AG09309 (cell line): ENCODE data around the gene DISP2.

Experiments used
- DNase-seq: peaks from one replicate; pipeline ENCODE4 v3.0.0-alpha.2; 2010; ENCODE audit warnings: low read depth
- H3K4me3 ChIP-seq: 2 replicates; pipeline ENCODE4 v1.5.1; 2011; ENCODE audit warnings: mild to moderate bottlenecking, low read depth, low read length, moderate library complexity; ENCODE audit not compliant: control insufficient read depth
- CTCF ChIP-seq: IDR thresholded peaks from 2 replicates; pipeline ENCODE4 v1.5.1; 2011; ENCODE audit warnings: mild to moderate bottlenecking, low read depth, low read length, inconsistent platforms; ENCODE audit not compliant: insufficient read depth, control insufficient read depth; ENCODE audit errors: missing control alignments

Gene DISP2

DNA sequence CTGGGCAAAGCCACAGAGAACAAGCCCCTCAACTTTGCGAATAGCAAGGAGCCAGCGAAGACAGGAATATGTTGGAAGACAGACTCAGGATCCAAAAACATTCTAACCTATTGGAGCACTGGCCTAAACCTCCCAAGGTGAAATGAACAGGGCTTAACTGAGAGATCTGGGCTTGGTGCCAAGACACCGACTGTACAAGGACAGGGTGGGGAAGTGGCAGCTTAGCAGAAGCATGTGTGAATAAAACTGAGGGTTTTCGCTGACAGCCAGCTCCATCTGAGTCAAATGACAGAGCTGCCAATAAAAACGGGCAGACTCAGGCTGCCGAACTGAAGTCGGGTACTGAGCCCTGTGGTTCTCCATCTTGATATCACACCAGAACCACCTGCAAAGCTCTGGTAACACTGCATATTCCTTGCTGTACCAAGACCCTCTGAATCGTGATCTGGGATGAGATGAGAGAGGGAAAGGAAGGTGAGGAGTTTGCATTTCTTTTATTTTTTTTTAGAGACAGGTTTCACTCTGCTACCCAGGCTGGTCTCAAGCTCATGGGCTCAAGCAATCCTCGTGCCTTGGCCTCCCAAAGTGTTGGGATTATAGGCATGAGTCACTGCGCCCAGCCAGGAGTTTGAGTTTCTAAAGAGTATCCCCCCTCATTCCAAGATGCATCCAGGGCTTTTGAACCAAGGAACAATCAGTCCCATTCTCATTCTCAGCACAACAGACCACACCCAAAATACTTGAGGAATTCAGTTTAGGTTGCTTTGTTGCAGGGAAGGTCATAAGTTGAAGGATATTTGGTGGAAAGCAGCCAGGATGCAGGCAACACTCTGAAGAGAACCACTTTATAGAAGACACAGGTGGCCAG is 44.3 kb upstream of the DISP2 start:
- DNase-seq, result no peak
- H3K4me3 ChIP-seq, result no peak overlapping the region

GRCh38 chr15:40314723-40315276 is 43.2 kb upstream of the DISP2 start:
- TF ChIP-seq CTCF, result no peak
- H3K4me3 ChIP-seq, result no peak overlapping the region
- no peak for DNase-seq

More for the DNA sequence above, 44.3 kb upstream of the DISP2 start:
- TF ChIP-seq CTCF, result no peak

GRCh38 chr15:40316931-40317330 is 41.1 kb upstream of the DISP2 start:
- DNase-seq, result no peak
- no peak for TF ChIP-seq CTCF
- no peak overlapping the region for H3K4me3 ChIP-seq

DNA sequence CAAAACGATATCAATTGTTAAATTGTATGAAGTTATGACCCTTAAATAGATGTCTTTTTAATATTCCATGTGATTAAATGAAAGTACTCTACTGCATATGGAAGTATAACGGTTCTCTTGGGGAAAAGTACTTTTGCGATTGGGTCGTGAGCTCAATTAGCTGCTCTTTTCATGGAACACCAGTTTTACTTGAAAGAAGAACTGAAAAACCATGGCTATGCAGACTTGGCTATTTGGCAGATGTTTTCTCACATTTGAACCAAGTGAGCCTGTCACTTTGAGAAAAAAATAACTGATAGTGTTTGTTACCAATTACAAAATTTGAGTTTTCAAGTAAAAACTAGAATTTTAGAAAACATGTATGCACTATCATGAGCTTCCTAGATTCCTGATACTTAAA is 40.4 kb upstream of the DISP2 start:
- TF ChIP-seq CTCF, result no peak
- no peak for DNase-seq
- no peak overlapping the region for H3K4me3 ChIP-seq

- H3K4me3 ChIP-seq, result no peak overlapping the region
- TF ChIP-seq CTCF, result no peak
- no peak for DNase-seq
Observed at GRCh38 chr15:40320409-40320808, 37.6 kb upstream of the DISP2 start.

DNA sequence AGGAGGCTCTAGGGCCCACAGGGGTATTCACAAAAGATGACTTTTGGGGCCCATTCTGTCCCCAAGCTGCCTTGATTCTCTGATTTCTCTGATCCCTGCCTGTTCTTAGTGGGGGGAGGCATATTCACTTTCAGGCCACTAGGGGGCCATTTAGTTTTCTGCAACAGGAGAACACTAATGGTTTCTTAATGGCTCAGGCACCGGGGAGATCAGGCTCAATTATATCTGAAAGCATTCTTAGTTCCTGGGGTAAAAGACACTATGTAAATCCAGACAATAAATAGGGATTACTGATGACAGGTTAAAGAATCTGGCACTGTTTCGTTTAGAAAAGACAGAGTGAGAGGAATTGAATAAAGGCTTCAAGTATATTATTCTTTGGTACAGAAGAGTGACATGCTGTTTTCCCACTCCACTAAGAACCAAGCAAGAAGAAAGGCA is 37.1 kb upstream of the DISP2 start:
- H3K4me3 ChIP-seq, result no peak overlapping the region
- TF ChIP-seq CTCF, result peak; percentile 82
- DNase-seq, result no peak
